Measurements from ENCODE around the gene GRIN1.

GRIN1 gene

DNA sequence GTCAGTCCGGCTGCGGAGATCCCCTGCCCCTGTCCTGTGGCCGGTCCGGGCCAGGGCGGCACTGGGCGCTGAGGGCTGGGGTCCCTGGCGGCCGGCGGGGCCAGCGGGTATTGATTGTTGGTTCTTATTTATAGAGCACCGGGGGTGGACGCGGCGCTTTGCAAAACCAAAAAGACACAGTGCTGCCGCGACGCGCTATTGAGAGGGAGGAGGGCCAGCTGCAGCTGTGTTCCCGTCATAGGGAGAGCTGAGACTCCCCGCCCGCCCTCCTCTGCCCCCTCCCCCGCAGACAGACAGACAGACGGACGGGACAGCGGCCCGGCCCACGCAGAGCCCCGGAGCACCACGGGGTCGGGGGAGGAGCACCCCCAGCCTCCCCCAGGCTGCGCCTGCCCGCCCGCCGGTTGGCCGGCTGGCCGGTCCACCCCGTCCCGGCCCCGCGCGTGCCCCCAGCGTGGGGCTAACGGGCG is 28.4 kb downstream of the GRIN1 start:
- peak overlapping the region in 1 of 2 donors; percentile 28 for H3K4me3 ChIP-seq (ENCODE audit: low read depth in 1 of 2, low read length in 2 of 2)
- peaks cover 0 to 12% of the 10 kb centered on the region in 2 donors for H3K4me1 ChIP-seq (ENCODE audit: control insufficient read depth in 1 of 2, insufficient read depth in 2 of 2, low read length in 2 of 2)
- peaks cover 20 to 23% of the 10 kb centered on the region in 2 donors for H3K27me3 ChIP-seq (ENCODE audit: control insufficient read depth in 1 of 2, insufficient read depth in 2 of 2, low read length in 2 of 2)
- H3K9ac ChIP-seq (ENCODE audit: low read depth in 1 of 2, low read length in 2 of 2): no peak overlapping the region
- no peaks in the 10 kb centered on the region for H3K9me3 ChIP-seq (ENCODE audit: control insufficient read depth in 1 of 2, low read length in 2 of 2)
- H3K27ac ChIP-seq (ENCODE audit: low read depth, low read length): no peak overlapping the region
- H3K36me3 ChIP-seq (ENCODE audit: control insufficient read depth in 1 of 2, insufficient read depth in 2 of 2, low read length in 2 of 2): no peaks in the 10 kb centered on the region

- peak overlapping the region in 1 of 2 donors; percentile 43 for H3K4me3 ChIP-seq (ENCODE audit: low read depth in 1 of 2, low read length in 2 of 2)
- no peaks in the 10 kb centered on the region for H3K36me3 ChIP-seq (ENCODE audit: control insufficient read depth in 1 of 2, insufficient read depth in 2 of 2, low read length in 2 of 2)
- no peaks in the 10 kb centered on the region for H3K9me3 ChIP-seq (ENCODE audit: control insufficient read depth in 1 of 2, low read length in 2 of 2)
- H3K4me1 ChIP-seq (ENCODE audit: control insufficient read depth in 1 of 2, insufficient read depth in 2 of 2, low read length in 2 of 2): peaks cover 0 to 12% of the 10 kb centered on the region in 2 donors
- no peak overlapping the region for H3K27ac ChIP-seq (ENCODE audit: low read depth, low read length)
- H3K27me3 ChIP-seq (ENCODE audit: control insufficient read depth in 1 of 2, insufficient read depth in 2 of 2, low read length in 2 of 2): peaks cover 20 to 23% of the 10 kb centered on the region in 2 donors
- no peak overlapping the region for H3K9ac ChIP-seq (ENCODE audit: low read depth in 1 of 2, low read length in 2 of 2)
Observed at GRCh38 chr9:137167747-137168572, 29.0 kb downstream of the GRIN1 start.

DNA sequence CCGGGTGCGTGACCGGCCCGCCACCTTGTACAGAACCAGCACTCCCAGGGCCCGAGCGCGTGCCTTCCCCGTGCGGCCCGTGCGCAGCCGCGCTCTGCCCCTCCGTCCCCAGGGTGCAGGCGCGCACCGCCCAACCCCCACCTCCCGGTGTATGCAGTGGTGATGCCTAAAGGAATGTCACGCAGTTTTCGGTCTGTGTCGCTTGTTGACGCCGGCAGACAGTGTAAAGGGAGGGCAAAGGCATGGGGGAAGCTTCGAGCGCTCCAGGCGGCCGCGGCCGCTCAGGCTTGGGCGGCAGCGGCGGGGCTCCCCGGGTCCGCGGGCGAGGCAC is 29.6 kb downstream of the GRIN1 start:
- Histone ChIP-seq H3K27me3 (ENCODE audit: control insufficient read depth in 1 of 2, insufficient read depth in 2 of 2, low read length in 2 of 2) (peaks cover 25 to 28% of the 10 kb centered on the region in 2 donors), H3K9ac (ENCODE audit: low read depth in 1 of 2, low read length in 2 of 2) (no peak overlapping the region), H3K27ac (ENCODE audit: low read depth, low read length) (no peak overlapping the region), H3K4me3 (ENCODE audit: low read depth in 1 of 2, low read length in 2 of 2) (peak overlapping the region; percentile 47 to 50), H3K9me3 (ENCODE audit: control insufficient read depth in 1 of 2, low read length in 2 of 2) (no peaks in the 10 kb centered on the region), H3K36me3 (ENCODE audit: control insufficient read depth in 1 of 2, insufficient read depth in 2 of 2, low read length in 2 of 2) (no peaks in the 10 kb centered on the region), H3K4me1 (ENCODE audit: control insufficient read depth in 1 of 2, insufficient read depth in 2 of 2, low read length in 2 of 2) (peaks cover 0 to 17% of the 10 kb centered on the region in 2 donors)

DNA sequence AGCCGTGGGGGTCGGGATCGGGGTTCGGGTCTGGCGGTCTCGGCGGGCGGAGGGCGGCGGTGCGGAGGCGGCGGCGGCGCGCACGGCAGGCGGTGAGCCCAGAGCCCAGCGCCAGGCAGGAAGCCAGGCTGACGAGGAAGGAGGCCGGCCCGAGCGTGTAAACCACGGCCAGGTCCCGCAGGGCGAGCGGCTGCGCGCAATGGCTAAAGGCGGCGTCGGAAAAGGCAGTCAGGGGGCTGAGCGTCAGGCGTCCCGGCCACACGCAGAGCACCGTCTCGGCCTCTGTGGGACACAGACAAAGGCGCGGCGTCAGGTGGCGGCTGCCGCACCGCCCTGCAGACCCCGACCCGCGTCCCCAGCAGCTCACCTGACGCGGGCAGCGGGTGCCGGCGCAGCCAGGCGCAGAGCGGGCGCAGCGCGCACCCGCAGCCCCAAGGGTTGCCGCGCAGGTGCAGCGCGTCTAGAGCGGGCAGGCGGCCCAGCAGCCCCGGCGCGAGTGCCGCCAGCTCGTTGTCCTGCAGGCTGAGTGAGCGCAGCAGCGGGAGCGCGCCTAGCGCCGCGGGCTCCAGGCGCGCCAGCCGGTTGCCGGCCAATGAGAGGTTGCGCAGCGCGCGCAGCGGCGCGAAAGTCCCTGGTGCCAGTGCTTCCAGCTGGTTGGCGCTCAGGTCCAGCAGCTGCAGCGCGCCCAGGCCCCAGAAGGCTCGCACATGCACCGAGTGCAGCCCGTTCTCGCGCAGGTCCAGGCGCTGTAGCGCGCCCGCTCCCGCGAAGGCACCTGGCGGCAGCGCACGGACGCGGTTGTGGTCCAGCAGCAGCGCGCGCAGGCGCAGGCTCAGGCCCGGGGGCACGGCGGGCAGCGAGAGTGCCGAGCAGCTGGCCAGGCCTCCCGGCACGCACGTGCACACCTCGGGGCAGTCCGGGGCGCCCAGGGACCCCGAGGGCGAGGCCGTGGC is 30.2 kb downstream of the GRIN1 start:
- Histone ChIP-seq H3K4me3 (ENCODE audit: low read depth in 1 of 2, low read length in 2 of 2) (peak overlapping the region; percentile 47 to 50), H3K36me3 (ENCODE audit: control insufficient read depth in 1 of 2, insufficient read depth in 2 of 2, low read length in 2 of 2) (no peaks in the 10 kb centered on the region), H3K9ac (ENCODE audit: low read depth in 1 of 2, low read length in 2 of 2) (peak overlapping the region in 1 of 2 donors; percentile 43), H3K9me3 (ENCODE audit: control insufficient read depth in 1 of 2, low read length in 2 of 2) (no peaks in the 10 kb centered on the region), H3K4me1 (ENCODE audit: control insufficient read depth in 1 of 2, insufficient read depth in 2 of 2, low read length in 2 of 2) (peaks cover 0 to 22% of the 10 kb centered on the region in 2 donors), H3K27ac (ENCODE audit: low read depth, low read length) (no peak overlapping the region), H3K27me3 (ENCODE audit: control insufficient read depth in 1 of 2, insufficient read depth in 2 of 2, low read length in 2 of 2) (peaks cover 28 to 35% of the 10 kb centered on the region in 2 donors)

DNA sequence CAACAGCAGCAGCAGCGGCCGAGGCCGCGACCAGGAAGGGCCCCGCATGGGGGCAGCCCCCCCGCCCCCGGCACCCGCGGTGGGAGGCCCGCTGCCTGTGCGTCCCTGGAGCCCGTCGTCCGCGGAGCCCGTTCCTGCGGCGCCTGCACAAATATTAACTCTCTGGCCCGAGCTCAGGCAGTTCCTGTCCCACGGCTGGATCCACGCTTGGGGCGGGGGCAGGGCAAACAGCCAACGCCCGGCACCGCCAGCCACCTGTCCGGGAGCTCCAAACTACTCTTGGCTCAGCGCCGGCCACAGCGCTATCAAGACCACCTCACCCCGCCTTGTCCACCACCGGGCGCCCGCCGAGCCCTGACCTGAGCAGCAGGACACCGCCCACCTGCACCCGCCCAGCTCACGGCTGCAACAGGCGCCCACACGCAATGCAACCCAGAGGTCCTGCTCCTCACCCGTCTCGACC is 31.0 kb downstream of the GRIN1 start, which contains the start of gene LRRC26:
LRRC26 (minus strand) TSS at position 156 of the 463 bp plus-strand sequence; CDS start at position 48, 108 bp downstream.
- peak within 1 kb of the TSS in 1 of 2 donors; percentile 43 for H3K9ac ChIP-seq (ENCODE audit: low read depth in 1 of 2, low read length in 2 of 2)
- no peak within 1 kb of the TSS for H3K27ac ChIP-seq (ENCODE audit: low read depth, low read length)
- no peaks in the 10 kb centered on the region for H3K36me3 ChIP-seq (ENCODE audit: control insufficient read depth in 1 of 2, insufficient read depth in 2 of 2, low read length in 2 of 2)
- peaks cover 32% of the 10 kb centered on the region in 2 donors for H3K27me3 ChIP-seq (ENCODE audit: control insufficient read depth in 1 of 2, insufficient read depth in 2 of 2, low read length in 2 of 2)
- peaks cover 0 to 22% of the 10 kb centered on the region in 2 donors for H3K4me1 ChIP-seq (ENCODE audit: control insufficient read depth in 1 of 2, insufficient read depth in 2 of 2, low read length in 2 of 2)
- H3K4me3 ChIP-seq (ENCODE audit: low read depth in 1 of 2, low read length in 2 of 2): peak within 1 kb of the TSS; percentile 47 to 48
- no peaks in the 10 kb centered on the region for H3K9me3 ChIP-seq (ENCODE audit: control insufficient read depth in 1 of 2, low read length in 2 of 2)

- no peak overlapping the region for H3K4me3 ChIP-seq (ENCODE audit: low read depth in 1 of 2, low read length in 2 of 2)
- no peaks in the 10 kb centered on the region for H3K36me3 ChIP-seq (ENCODE audit: control insufficient read depth in 1 of 2, insufficient read depth in 2 of 2, low read length in 2 of 2)
- H3K27me3 ChIP-seq (ENCODE audit: control insufficient read depth in 1 of 2, insufficient read depth in 2 of 2, low read length in 2 of 2): peaks cover 37 to 39% of the 10 kb centered on the region in 2 donors
- H3K27ac ChIP-seq (ENCODE audit: low read depth, low read length): no peak overlapping the region
- peaks cover 0 to 27% of the 10 kb centered on the region in 2 donors for H3K4me1 ChIP-seq (ENCODE audit: control insufficient read depth in 1 of 2, insufficient read depth in 2 of 2, low read length in 2 of 2)
- H3K9me3 ChIP-seq (ENCODE audit: control insufficient read depth in 1 of 2, low read length in 2 of 2): no peaks in the 10 kb centered on the region
- H3K9ac ChIP-seq (ENCODE audit: low read depth in 1 of 2, low read length in 2 of 2): no peak overlapping the region
Observed at GRCh38 chr9:137170486-137171148, 31.7 kb downstream of the GRIN1 start.

DNA sequence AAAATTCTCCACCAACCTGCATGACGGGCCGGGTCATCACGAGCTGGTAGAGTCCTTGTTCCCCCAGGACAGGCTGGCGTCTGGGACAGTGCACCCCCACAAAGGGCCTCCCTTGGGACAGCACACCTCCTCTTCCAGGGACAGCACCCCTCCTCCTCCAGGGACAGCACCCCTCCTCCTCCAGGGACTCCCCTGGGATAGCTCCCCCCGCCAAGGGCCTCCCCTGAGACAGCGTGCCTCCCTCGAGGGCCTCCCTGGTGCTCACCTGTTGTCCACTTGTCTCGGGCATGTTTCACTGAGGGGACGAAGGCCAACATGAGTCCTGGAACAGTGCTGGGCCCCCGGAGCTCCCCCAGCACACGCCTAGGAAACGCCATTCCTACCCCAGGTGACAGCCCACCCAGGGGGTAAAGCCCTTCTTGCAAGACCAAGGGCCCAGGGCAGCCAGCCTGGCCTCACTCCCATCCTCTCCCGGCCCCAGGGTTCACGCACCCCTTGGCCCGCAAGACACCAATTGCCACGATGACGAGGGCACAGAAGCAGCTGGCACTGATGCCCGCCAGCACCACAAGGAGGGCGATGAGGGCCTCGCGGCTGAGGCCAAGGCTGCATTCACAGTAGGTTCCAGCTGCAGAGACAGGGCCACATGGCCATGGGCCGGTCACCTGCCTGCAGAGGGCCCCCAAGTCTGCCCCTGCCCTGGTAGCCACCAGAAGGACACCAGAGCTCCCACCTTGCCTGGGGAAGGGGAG is 32.4 kb downstream of the GRIN1 start:
- Histone ChIP-seq H3K4me3 (ENCODE audit: low read depth in 1 of 2, low read length in 2 of 2) (no peak overlapping the region), H3K27me3 (ENCODE audit: control insufficient read depth in 1 of 2, insufficient read depth in 2 of 2, low read length in 2 of 2) (peaks cover 35 to 39% of the 10 kb centered on the region in 2 donors), H3K36me3 (ENCODE audit: control insufficient read depth in 1 of 2, insufficient read depth in 2 of 2, low read length in 2 of 2) (no peaks in the 10 kb centered on the region), H3K9me3 (ENCODE audit: control insufficient read depth in 1 of 2, low read length in 2 of 2) (no peaks in the 10 kb centered on the region), H3K4me1 (ENCODE audit: control insufficient read depth in 1 of 2, insufficient read depth in 2 of 2, low read length in 2 of 2) (peaks cover 0 to 33% of the 10 kb centered on the region in 2 donors), H3K9ac (ENCODE audit: low read depth in 1 of 2, low read length in 2 of 2) (no peak overlapping the region), H3K27ac (ENCODE audit: low read depth, low read length) (no peak overlapping the region)

DNA sequence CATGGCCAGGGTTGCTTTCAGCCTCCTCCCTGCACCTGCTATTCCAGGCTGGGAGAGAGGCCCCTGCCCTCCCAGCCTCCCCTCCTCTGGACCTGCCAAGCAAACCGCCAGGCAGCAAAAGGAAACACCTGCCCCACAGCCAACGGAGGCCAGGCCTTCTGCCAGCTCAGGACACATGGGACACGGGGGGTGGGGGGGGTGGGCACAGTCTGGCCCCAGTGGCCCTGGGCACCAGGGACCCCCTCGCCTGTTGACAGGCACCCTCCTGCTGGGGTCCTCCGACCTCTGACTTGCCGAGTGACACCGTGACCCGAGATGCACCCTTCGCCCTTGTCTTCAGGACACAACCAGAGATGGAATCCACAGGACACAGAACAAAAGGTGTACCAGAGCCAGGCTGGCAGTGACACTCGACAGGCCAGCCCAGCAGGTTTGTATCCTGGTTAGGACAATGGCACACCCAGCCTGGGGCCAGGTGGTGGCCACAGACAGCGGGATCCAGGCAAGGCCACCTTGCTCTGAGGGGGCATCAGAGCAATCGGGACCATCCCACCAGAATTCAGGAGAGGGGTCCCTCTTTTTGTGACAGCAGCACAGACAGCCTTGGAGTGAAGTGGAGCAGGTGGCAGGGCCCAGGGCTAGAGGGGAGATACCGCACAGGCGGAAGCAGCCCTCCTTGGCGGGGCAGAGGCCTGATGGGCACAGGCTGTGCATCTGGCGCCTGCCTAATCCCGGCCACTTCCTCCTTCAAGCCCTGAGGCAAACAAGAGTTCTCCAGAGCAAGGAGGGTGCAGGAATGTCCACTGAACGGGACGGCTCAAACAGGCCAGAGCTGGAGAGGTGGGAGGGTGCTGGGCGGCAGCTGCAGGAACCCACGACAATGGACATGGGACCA is 34.2 kb downstream of the GRIN1 start:
- Histone ChIP-seq H3K9ac (ENCODE audit: low read depth in 1 of 2, low read length in 2 of 2) (no peak overlapping the region), H3K4me3 (ENCODE audit: low read depth in 1 of 2, low read length in 2 of 2) (no peak overlapping the region), H3K4me1 (ENCODE audit: control insufficient read depth in 1 of 2, insufficient read depth in 2 of 2, low read length in 2 of 2) (peaks cover 0 to 30% of the 10 kb centered on the region in 2 donors), H3K9me3 (ENCODE audit: control insufficient read depth in 1 of 2, low read length in 2 of 2) (no peaks in the 10 kb centered on the region), H3K36me3 (ENCODE audit: control insufficient read depth in 1 of 2, insufficient read depth in 2 of 2, low read length in 2 of 2) (peaks cover 0 to 6% of the 10 kb centered on the region in 2 donors), H3K27me3 (ENCODE audit: control insufficient read depth in 1 of 2, insufficient read depth in 2 of 2, low read length in 2 of 2) (peaks cover 28 to 31% of the 10 kb centered on the region in 2 donors), H3K27ac (ENCODE audit: low read depth, low read length) (no peak overlapping the region)

All from duodenal mucosa (tissue), 2 donors.